Measurements from ENCODE around the gene PAK1. TPM values are rescaled to one million over a fixed set of nuclear protein-coding genes. Genes with fewer than 3 reads are reported as not detected.

PAK1 gene
- total and polyA plus RNA-seq, 2 of the 4 experiments (the other 2 are of a cell fraction): 34.3 to 60.6 TPM

DNA sequence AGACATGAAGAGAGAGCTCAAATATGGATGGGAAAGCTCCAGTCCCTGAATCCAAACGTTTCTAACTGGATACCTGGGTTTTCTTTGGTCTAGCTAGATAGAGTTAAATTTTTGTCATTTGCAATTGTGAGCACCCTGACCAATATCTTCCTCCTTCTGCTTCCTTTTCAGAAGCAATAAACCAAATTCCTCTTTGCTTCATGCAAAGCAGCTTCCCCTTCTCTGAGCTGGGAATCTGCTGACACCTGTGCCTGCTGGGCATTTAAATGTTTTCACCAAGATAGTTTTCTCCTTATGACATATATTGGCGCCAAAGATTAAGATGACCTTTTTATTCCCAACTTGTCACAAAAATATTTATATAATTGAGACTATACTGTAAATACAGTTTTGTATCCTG, 27.9 kb upstream of the PAK1 start:
- Histone ChIP-seq H4K5ac (ENCODE audit: low read depth, low read length) (no peak overlapping the region), H3K9me3 (ENCODE audit: control insufficient read depth, insufficient read depth, low read length) (no peaks in the 10 kb centered on the region), H3K56ac (ENCODE audit: extremely low read depth, insufficient read depth, low read length) (no peak overlapping the region), H2AFZ (replicated peaks; ENCODE audit: low read length, poor library complexity) (no peak overlapping the region), H2BK15ac (ENCODE audit: low read depth, low read length) (no peak overlapping the region), H3K23ac (ENCODE audit: low read depth, low read length) (no peak overlapping the region), H2BK5ac (ENCODE audit: low read depth, low read length, poor library complexity, severe bottlenecking) (no peak overlapping the region), H3K4me1 (ENCODE audit: control insufficient read depth, insufficient read depth, low read length) (no peaks in the 10 kb centered on the region), H4K20me1 (ENCODE audit: insufficient read depth, low read length) (no peaks in the 10 kb centered on the region), H2AK5ac (ENCODE audit: low read depth, low read length) (no peak overlapping the region), H3K18ac (ENCODE audit: low read depth, low read length) (no peak overlapping the region), H3K4me2 (ENCODE audit: low read depth, low read length) (no peak overlapping the region), H3K14ac (replicated peaks; ENCODE audit: low read depth, low read length) (no peak overlapping the region), H4K8ac (ENCODE audit: low read depth in 2 of 2, low read length in 2 of 2) (no peak overlapping the region), H3K79me1 (ENCODE audit: low read depth in 1 of 2, low read length in 2 of 2) (no peaks in the 10 kb centered on the region), H2AK9ac (replicated peaks; ENCODE audit: low read depth, low read length, poor library complexity) (no peak overlapping the region), H2BK20ac (ENCODE audit: low read depth, low read length) (no peak overlapping the region), H4K91ac (ENCODE audit: insufficient read depth, low read depth, low read length) (no peak overlapping the region), H3K9me1 (ENCODE audit: insufficient read depth, low read length) (no peaks in the 10 kb centered on the region; the same call in 1 of the 2 replicates), H3K36me3 (ENCODE audit: control insufficient read depth, insufficient read depth, low read length) (no peaks in the 10 kb centered on the region), H3K4me3 (ENCODE audit: insufficient read depth, low read depth, low read length) (no peak overlapping the region), H2BK120ac (ENCODE audit: low read depth, low read length) (no peak overlapping the region), H3K9ac (ENCODE audit: low read depth, low read length) (no peak overlapping the region), H3K27ac (ENCODE audit: insufficient read depth, low read length) (no peak overlapping the region), H3K27me3 (ENCODE audit: control insufficient read depth, insufficient read depth, low read length) (peaks cover 17% of the 10 kb centered on the region), H3K4ac (ENCODE audit: low read depth, low read length) (no peak overlapping the region)
- ATAC-seq (ENCODE audit: low read depth) (no peak), DNase-seq (no peak)
- intact Hi-C loops (cut with micrococcal nuclease) (loop anchor here (5.0 kb wide), 1 partner anchor 64 kb away; no protein-coding TSS in a partner anchor), dilution Hi-C loops (cut with HindIII; ENCODE audit: low sequenced_read_pairs, unreplicated experiment) (no loop called here), in situ Hi-C loops (cut with MboI; ENCODE audit: low sequenced_read_pairs) (no loop called here)
- TF ChIP-seq, protein P1, sequence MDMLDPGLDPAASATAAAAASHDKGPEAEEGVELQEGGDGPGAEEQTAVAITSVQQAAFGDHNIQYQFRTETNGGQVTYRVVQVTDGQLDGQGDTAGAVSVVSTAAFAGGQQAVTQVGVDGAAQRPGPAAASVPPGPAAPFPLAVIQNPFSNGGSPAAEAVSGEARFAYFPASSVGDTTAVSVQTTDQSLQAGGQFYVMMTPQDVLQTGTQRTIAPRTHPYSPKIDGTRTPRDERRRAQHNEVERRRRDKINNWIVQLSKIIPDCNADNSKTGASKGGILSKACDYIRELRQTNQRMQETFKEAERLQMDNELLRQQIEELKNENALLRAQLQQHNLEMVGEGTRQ (IDR thresholded peaks at IDR 0.05; ENCODE audit: low read depth, low read length): no peak
- TF ChIP-seq BHLHE40 (IDR thresholded peaks at IDR 0.05; ENCODE audit: low read depth, low read length): no peak
- TF ChIP-seq POLR2A (IDR thresholded peaks at IDR 0.05; ENCODE audit: low read depth, low read length): no peak
- no peak for TF ChIP-seq SMC3 (IDR thresholded peaks at IDR 0.05; ENCODE audit: low read depth, low read length)
- TF ChIP-seq CEBPB (IDR thresholded peaks at IDR 0.05; ENCODE audit: low read depth, low read length): no peak
- TF ChIP-seq FOS (IDR thresholded peaks at IDR 0.05; ENCODE audit: low read depth, low read length): no peak
- TF ChIP-seq RFX5 (IDR thresholded peaks at IDR 0.05; ENCODE audit: low read depth, low read length): no peak
- TF ChIP-seq, protein P2, sequence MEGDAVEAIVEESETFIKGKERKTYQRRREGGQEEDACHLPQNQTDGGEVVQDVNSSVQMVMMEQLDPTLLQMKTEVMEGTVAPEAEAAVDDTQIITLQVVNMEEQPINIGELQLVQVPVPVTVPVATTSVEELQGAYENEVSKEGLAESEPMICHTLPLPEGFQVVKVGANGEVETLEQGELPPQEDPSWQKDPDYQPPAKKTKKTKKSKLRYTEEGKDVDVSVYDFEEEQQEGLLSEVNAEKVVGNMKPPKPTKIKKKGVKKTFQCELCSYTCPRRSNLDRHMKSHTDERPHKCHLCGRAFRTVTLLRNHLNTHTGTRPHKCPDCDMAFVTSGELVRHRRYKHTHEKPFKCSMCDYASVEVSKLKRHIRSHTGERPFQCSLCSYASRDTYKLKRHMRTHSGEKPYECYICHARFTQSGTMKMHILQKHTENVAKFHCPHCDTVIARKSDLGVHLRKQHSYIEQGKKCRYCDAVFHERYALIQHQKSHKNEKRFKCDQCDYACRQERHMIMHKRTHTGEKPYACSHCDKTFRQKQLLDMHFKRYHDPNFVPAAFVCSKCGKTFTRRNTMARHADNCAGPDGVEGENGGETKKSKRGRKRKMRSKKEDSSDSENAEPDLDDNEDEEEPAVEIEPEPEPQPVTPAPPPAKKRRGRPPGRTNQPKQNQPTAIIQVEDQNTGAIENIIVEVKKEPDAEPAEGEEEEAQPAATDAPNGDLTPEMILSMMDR (conservative IDR thresholded peaks at IDR 0.05; ENCODE audit: low read depth, low read length): no peak
- no peak for TF ChIP-seq RAD21 (IDR thresholded peaks at IDR 0.05; ENCODE audit: low read length)
- no peak for TF ChIP-seq RCOR1 (IDR thresholded peaks at IDR 0.05; ENCODE audit: insufficient replicate concordance, low read length)
- no peak for TF ChIP-seq MAFK (IDR thresholded peaks at IDR 0.05; ENCODE audit: low read depth, low read length)
- TF ChIP-seq, protein P3, sequence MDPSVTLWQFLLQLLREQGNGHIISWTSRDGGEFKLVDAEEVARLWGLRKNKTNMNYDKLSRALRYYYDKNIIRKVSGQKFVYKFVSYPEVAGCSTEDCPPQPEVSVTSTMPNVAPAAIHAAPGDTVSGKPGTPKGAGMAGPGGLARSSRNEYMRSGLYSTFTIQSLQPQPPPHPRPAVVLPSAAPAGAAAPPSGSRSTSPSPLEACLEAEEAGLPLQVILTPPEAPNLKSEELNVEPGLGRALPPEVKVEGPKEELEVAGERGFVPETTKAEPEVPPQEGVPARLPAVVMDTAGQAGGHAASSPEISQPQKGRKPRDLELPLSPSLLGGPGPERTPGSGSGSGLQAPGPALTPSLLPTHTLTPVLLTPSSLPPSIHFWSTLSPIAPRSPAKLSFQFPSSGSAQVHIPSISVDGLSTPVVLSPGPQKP (IDR thresholded peaks at IDR 0.05; ENCODE audit: borderline replicate concordance, low read depth, low read length): no peak
- TF ChIP-seq MAZ (IDR thresholded peaks at IDR 0.05; ENCODE audit: borderline replicate concordance, low read depth, low read length): no peak
- no peak for TF ChIP-seq MXI1 (IDR thresholded peaks at IDR 0.05; ENCODE audit: borderline replicate concordance, low read depth, low read length)
- TF ChIP-seq CHD1 (IDR thresholded peaks at IDR 0.05; ENCODE audit: low read depth, low read length): no peak
- TF ChIP-seq NFE2L2 (IDR thresholded peaks at IDR 0.05; ENCODE audit: low read depth, low read length): no peak
- no TSS peak for BruUV-seq (replicated peaks)
- no CpG with 5 or more reads among the region's 2 CpGs for WGBS, 2 experiments (ENCODE audit: extremely low coverage in 2 of 2, insufficient read length in 1 of 2)
- CTCF ChIA-PET: no interaction called here
- POLR2A ChIA-PET (ENCODE audit: unreplicated experiment): no interaction called here

Data from IMR-90 (cell line).